Breast epithelium (tissue), 3 donors: ENCODE results near the gene FAM149B1.

ENCODE experiments used
- POLR2A ChIP-seq: fragments of 450-650 bp; IDR thresholded peaks from one replicate; pipeline ENCODE4 v1.6.1; 2016; ENCODE audit warnings: antibody characterized with exemption, mild to moderate bottlenecking, moderate library complexity
- TF ChIP-seq, protein P1 (sequence below), 3 donors: fragments of 450-650 bp; IDR thresholded peaks; one replicate each; pipeline ENCODE4 v1.5.1; 2016 to 2017; ENCODE audit warnings: antibody characterized with exemption in 3 of 3, mild to moderate bottlenecking in 3 of 3, moderate library complexity in 3 of 3

DNA sequence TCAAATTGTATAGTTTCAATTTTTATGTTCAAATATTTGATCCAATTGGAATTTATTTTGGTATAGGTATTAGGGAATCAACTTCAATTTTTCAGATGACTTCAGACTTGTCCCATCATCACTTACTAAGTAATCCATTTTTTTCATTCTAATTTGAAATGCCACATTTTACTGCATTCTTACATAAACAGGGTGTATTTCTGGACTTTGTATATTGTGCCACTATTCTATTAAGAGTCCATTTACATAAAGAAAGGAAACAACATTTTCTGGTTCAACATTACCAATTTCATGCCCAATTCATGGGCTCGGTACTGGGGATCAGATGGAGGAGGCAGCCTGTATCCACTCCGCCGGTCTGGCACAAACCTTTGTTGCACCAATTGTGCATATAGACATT is 15.9 kb upstream of the FAM149B1 start:
- TF ChIP-seq POLR2A, result no peak
- TF ChIP-seq, protein P1, sequence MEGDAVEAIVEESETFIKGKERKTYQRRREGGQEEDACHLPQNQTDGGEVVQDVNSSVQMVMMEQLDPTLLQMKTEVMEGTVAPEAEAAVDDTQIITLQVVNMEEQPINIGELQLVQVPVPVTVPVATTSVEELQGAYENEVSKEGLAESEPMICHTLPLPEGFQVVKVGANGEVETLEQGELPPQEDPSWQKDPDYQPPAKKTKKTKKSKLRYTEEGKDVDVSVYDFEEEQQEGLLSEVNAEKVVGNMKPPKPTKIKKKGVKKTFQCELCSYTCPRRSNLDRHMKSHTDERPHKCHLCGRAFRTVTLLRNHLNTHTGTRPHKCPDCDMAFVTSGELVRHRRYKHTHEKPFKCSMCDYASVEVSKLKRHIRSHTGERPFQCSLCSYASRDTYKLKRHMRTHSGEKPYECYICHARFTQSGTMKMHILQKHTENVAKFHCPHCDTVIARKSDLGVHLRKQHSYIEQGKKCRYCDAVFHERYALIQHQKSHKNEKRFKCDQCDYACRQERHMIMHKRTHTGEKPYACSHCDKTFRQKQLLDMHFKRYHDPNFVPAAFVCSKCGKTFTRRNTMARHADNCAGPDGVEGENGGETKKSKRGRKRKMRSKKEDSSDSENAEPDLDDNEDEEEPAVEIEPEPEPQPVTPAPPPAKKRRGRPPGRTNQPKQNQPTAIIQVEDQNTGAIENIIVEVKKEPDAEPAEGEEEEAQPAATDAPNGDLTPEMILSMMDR (IDR thresholded peaks at IDR 0.05), result no peak
